Putamen (tissue), 1 donor: ENCODE measurements around the gene GDF2.

Experiments
- DNase-seq: peaks from one replicate; pipeline ENCODE4 v3.0.0-alpha.2; 2016; ENCODE audit warnings: low spot score

The GDF2 gene

GRCh38 chr10:47322300-47323061 lies at the start of gene GDF2:
GDF2 (plus strand) TSS chr10:47322454; CDS start chr10:47322669, 215 bp downstream.
- DNase-seq = no peak

- DNase-seq = no peak
These were observed 46.2 kb upstream of the GDF2 start for GRCh38 chr10:47276071-47276470.

DNA sequence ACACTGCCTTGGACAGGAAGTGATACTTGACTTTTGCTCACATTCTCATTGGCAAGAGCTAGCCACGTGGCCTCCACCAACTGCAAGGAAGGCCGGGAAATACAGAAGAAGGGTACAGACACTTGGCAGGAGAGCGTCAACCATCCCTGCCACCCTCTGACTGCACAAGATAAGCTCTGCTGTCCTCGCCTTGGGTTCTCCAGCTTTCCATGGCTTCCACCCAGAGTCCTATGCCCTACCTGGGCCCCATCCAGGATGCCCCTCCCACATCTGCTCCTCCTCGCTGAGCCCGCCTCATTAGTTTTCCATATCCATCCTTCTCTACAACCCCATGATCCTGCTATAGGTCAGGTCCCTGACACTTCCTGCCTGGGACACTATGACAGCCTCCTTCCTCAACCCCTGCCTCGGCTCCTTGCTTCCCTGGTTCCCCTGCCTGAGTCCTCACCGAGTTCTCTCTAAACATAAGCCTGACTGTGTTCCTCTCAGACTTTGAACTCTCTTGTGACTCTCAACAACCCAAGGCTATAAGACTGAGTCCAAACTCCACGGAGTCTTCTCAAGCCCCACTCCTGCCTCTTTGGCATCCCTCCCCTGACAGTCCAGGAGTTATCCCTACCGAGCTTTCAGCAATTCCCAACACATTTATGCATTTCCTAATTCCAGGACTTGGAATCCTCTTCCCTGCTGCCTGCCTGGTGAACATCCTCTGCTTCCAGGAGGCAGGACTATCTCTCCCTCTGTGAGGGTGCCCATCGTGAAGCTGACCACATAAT lies 45.5 kb upstream of the GDF2 start:
- DNase-seq = no peak

DNA sequence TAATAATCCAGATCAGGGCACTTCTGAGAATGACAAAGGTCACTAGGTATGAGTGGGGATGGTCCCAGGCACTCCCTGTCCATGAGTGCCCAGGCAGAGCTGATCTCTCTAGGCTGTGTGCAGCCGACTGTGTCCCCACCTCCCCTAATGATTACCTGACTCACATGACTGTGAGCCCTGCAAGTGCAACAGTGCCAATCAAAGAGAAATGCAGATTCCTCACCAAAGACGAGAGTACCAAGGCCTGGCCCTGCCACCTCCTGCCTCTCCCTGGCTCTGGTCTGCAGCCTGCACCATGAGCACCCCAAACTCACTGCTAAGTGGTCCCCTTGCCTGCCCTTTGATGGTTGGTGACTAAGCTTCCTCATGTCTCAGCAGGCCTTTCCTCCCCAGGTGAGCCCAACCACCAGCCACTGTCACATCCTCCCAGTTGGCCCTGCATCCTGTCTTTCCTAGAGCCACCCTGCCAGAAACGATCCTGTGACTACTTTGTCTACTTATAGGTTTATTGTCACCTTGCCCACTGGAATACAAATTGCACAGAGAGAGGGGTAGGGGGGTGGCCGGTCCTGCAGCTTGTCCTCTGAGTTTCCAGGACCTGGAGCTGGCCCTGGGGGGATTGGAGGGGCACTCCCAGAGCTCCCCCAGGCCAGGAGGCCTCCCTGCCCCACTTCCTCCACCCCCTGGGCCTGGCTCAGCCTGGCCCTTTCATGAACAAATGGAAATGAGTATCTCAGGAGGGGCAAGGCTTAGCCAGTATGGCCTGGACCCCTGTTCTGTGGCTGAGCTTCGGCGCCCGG lies 44.7 kb upstream of the GDF2 start:
- DNase-seq = no peak

DNA sequence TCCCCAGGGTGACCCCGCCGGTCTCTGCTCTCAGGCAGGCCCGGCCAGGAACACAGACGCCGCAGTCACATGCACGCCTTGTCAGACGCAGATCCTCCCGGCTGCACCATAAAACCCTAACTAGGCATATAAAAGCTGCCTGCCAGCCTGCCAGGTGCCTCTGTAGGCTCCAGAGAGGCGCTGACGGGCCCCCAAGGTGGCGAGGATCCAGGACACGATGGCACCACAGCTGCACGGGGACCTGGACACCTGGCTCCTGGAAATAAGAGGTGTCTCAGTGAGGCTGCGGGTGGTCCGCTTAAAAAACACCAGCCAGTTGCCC lies 44.1 kb upstream of the GDF2 start:
- no peak for DNase-seq

DNA sequence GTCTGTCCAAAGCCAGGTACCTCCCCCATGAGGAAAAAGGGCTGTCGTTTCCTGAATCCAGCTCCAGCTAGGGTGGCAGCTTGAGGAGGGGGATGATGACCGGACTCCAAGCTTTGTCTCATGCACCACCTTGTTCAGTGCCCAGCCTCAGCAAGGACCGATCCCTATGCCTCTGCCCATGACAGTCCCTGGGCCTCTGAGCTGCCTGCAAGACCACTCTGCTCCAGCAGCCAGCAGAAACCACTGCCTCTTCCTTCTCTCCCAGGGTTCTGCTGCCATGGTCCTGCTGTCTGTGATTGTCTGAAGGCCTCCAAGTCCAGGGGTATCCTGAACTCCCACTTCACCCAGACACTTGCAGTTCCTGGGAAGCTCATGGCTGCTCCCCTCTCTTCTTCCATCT lies 43.5 kb upstream of the GDF2 start:
- DNase-seq = no peak

- no peak for DNase-seq
These were observed 43.0 kb upstream of the GDF2 start for GRCh38 chr10:47279276-47279675.

DNA sequence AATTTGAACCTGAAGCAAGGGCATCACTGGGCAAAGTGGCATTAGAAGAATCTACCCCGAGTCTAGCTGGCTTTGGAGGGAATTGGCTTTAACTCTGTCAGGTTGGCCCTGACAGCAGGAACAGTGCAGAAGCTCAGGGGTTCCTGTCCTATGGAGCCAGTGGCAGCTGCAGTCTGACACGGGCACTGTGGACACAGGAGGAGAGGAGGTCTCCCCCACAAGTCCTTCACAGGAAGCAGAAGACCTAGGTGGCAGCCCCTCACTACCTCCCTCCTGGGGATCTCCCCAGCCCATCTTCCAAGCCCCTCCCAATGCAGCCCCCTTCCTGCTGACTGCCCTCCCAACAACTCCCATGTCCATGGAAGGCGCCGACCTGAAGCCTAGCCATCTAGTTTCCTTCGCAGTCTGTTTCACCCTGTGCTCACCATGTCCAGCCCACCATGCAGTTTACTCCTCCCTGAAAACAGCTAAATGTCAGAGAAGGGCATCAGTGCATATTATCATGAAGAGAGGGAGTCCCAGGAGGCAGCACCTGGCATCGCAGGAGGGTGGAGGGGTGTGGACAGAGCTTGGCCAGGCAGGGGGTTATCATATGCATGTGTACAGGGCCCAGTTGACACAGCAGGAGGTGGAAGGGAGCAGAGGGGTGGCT lies 40.1 kb upstream of the GDF2 start:
- no peak for DNase-seq

- no peak for DNase-seq
These were observed 39.6 kb upstream of the GDF2 start for GRCh38 chr10:47282657-47283018.

GRCh38 chr10:47283101-47283630 lies 39.1 kb upstream of the GDF2 start:
- no peak for DNase-seq

GRCh38 chr10:47283848-47284247 lies 38.4 kb upstream of the GDF2 start:
- DNase-seq = no peak

DNA sequence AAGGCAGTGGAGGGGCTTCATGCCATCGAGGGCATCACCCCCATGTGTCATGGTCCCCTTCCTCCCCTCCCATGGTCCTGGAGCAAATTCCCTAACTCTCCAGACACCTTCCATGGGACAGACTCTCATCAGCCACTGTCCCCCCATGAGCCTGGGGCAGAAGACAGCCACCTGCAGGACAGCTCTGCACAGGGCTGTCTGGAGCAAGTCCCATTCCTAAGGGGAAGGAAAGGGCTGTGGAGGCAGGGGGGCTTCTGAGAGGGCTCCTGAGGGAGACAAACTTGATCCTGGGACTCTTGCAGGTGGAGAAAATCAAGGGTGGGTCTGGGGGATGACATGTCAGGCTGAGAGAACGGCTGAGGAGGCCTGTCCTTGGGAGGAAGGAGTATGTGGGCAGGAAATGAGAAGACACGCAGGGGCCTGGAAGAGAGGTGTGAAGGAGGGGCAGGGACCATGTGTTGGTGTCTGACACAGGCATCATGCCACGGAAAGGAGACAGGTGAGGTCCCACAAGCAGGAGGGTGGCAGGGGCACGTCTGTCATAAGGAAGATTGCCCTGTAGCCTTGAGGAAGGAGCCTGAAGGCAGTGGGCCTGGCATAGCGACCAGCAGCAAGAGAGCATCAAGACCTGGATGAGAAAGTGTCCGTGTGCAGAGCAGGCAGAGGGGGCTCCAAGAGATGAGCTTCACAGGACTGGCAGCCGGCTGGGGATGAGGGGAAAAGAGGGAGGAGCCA lies 36.7 kb upstream of the GDF2 start:
- DNase-seq = no peak

DNA sequence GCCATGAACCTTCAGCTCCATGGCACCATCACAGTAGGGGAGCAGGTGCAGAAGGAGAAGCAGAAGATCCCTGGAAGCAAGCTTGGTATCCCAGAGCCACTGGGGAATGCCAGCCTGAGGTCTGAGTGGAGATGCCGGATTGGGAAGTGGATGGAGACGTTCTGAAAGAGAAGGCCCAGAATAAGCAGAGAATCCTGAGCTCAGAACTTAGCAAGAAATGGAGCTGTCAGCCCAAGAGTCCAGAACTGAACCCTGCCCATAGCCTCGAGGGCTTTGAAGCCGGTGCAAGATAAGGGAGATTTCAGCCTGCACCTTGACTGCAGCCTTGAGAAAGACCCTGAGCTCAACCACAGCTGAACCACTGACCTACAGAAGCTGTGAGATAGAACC lies 36.1 kb upstream of the GDF2 start:
- DNase-seq = no peak

GRCh38 chr10:47286591-47287315 lies 35.5 kb upstream of the GDF2 start:
- DNase-seq = no peak

GRCh38 chr10:47287365-47287802 lies 34.9 kb upstream of the GDF2 start:
- no peak for DNase-seq

DNA sequence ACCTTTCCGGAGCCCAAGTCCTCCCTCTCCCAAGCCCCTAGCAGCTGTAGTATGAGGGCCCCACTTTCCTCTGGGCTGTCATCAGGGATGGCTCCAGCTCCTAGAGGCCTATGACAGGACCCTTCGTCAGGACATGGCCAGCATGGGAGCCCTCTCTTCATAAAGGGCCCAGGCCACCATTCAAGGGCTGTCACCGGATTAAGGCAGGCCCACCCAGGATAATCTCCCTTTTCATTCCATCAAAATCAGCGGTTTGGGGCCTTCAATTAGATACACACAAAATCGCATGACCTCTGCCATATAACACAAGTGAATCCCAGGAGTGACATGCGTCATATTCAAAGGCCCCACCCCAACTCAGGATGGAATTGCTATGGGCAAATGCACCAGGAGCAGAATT lies 34.4 kb upstream of the GDF2 start:
- no peak for DNase-seq

DNA sequence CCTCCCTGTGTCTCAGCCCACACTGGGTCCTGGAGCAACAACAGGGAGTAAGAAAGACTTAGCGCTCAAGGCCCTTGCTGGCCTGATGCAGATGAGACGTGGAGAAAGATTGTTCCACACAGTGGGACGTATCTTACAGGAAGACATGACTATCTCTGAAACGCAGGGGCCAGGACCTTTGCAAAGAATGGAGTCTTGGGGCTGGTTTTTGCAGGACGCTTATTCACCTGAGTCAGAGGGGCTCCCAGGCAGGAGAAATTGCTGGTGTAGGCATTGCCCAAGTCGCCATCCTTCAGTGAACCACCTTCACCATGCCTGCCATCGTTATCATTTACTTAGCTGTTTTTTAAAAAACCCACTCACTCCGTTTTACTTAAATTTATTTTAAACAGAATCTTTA lies 34.0 kb upstream of the GDF2 start:
- DNase-seq = no peak

DNA sequence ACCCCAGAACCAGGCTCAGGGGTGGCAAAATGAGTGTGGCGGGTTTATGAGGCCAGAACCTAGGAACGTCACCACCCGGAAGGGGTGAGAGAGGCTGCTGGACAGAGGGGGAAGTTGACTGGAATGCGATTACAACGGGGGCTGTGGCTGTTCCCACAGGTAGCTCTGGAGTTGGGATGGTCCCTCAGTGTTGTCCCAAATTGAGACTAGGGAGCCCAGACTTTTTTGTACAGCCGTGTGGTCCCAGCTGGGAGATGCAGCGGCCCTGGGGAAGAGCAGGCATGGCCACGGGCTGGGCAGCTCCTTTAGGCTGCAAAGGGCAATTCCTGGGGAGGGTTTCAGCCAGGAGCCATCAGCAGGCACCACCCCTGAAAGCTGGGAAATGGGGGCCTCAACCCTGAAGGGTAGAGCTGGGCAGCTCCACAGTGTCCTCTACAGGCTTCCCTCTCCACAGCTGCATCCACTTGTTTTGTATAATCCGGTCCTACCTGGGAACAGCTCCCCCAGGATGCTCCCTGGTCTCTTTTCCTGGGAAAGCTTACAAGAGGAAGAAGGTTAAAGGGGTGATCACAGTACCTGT lies 33.2 kb upstream of the GDF2 start:
- DNase-seq = no peak

GRCh38 chr10:47289921-47290320 lies 32.3 kb upstream of the GDF2 start:
- DNase-seq = no peak

- no peak for DNase-seq
These were observed 31.9 kb upstream of the GDF2 start for GRCh38 chr10:47290338-47290737.
